ENCODE results near the gene PCGF2.
A peak's percentile ranks its signal among the peaks of the same experiment; 100 is the strongest.

The PCGF2 gene

DNA sequence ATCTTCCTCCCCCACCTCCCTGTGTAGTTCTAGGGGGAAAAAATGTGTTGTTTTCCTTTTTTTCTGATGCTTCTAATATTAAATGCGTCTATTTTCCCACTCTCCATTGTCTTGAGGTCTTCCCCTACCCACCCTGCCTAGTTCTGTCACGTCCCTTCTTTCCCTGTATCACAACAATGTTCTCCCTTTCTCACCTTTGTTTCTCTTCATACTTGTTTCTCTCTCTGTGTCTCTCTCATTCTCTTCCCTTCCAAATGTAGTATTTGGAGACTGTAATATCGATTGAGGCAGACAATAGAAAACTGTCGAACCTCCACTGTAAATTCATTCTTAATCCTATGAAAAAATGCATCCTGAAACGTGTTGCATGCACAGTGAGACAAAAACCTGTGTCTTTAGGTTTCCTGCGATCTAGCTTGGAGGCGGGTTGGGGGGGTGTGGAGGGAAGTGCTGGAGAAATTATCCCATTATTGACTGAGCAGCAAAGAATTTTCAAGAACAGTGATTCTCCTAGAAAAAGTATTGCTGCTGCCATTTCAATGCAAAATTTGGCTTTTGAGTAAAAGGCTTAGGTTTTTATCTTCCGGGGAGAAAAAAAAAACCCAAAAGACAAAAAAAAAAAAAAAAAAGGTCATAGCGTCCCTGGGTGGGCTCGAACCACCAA, 3.1 kb upstream of the PCGF2 start:
- DNase-seq: no peak

DNA sequence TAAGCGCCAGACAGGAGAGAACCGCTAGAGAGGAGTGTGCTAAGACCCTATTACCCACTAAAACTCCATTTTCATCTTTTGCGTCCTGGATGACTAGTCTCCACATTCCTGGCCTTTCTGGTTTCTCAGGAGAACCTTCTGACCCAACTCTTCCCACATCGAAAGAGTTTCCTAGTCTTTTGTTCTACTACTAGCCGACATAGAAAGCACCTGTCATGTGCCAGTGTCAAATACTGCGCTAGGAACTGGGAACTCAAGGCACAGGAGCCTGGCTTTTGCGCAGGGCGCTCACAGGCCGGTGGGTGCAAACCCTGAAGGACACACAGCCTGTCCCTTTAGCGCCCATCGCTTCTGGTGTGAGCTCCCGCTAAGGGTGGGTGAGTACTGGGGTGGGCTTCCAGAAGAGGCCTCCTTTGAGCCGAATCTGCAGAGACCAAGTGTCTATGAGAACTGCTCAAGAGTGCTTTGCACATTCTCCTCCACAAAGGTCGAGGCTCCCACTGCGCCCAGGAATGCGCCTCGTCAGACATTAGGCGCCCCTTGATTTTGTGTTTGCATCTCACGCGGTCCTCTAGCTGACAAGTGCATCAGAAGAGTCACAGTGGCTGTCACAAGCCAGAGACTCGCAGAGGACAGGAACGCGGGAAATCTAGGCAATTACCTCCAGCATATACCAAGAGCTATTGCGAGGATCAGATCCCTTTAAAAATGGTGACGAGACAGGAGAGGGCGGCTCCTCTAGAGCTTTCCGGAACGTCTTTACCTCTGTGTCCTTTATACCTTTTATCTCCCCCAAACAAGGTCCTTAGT, 2.4 kb upstream of the PCGF2 start:
- peak; percentile 58 for DNase-seq

DNA sequence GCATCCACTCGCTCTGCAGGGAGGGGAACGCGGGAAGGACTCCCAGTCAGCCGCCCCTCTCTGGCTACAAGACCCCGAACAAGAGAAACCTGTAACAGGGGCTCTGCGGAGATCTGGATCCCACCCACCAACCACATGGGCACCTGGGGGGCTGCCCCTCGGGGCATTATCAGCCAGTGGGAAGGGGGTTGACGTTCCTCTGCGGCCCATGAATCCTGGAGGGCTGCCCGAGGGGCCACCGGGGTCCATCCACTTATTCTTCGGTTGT, 1.8 kb upstream of the PCGF2 start:
- DNase-seq: no peak

DNA sequence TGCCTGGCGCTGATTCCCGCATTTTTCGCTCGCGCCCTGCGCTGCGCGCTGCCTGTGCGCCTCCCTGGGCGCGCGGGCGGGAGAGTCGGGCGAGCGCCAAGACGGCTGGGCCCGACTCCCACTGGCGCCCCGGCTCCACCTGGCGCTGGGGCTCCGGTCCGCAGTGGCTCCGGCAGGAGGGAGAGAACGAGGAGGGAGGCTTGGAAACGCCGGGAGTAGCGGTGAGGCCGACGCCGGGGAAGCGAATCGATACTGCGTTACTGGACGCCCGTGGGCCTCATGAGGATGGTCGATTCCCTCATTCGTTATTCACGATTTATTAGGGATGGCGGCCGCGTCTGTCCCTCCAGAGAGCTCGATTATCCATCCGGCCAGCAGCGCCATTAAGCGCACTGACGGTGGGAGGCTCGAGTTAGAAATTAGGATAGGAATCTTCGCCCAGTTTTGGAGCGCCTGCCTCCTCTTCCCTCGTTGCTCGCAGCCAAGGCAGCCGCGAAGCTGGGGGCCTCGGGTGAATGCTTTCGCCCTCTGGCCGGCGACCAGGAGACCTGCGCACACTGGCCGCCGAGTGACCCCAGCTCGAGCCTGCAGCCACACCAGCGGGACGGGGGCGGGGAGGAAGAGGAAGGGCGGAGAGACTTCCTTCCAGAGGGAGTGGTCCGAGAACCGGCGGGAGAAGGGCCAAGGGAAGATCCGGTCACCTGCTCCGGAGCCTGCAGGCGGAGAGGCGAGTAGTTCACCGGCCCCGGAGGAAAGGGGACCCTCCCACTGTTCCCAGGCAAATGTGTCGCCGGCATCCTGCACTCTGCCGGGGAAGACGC, 1.3 kb upstream of the PCGF2 start:
- DNase-seq: peak; percentile 46 to 54

DNA sequence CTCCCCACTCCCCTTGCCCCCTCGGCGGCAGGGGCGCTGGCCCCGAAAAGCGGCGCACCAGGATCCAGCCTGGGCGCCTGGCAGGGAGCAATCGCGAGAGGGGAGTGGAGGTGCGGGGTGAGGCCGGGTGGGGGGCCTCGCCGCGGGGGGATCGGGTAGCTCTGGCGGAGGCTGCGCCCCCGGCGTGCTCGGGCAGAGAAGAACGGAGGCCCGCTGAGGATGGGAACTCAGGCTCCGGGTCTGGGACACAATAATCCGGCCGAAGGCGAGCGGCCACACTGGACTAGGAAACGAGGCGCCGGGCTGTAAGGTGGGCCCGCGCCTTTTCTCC, 721 bp upstream of the PCGF2 start:
- no peak for DNase-seq

DNA sequence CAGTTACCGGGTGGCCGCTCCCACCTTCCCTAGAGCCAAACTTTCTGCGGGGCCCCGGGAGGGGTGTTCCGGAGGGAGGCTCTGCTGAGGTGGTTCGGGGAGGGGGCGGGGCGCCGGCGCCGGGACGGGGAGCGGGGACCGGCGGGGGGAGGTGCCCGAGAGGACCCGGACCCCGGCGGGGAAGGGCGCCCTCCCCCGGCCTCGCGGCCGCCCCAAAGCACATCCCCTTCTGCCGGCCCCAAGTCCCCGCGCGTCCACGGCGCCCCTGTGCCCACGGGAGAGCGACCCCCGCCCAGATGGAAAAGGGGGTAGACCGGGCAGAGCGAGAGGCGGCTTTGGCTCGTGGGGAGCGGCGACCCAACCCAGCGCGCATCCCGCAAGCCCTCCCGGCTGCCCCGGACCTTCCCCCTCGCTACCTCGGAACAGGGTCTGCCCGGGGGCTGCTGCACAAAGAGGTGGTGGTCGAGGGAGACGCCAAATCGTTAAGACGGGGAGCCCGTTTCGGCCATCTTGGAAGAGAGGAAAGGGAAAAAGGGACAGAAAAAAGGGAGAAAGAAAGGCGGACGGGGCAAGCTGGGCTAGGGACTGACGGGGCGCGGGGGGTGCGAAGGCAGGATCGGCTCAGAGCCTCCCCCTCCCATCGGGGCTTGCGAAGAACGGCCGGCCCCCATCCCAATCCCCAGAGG, 530 bp downstream of the PCGF2 start:
- peak in 1 of 2 experiments; percentile 38 for DNase-seq

DNA sequence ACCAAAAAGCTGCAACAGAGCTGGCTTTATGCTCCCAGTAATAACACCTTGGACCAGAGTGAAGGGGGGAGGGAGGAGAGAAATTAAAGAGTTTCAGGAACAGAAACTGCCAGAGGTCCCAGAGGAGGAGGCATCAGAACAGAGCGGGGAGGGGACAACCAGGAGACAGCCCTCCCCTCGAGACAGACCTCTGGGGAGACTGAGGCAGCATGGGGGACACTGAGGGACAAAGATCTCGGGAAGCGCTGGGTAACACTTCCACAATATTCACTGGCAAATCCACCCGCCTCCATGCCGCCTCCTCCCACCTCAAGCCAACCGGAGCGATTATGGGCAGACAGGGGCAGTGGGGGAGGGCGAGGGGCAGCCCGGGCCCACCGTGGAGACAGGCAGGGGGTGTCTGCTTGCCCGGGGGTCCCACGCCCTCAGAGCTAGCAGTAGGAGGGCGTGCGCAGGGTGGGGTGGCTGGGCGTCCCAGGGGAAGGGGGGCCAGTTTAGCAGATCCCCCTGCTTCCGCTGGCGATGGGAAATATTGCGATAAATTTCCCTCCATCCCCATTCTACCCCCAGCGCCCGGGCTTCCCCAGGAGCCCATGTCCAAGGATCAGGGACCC, 1.2 kb downstream of the PCGF2 start:
- DNase-seq: no peak

DNA sequence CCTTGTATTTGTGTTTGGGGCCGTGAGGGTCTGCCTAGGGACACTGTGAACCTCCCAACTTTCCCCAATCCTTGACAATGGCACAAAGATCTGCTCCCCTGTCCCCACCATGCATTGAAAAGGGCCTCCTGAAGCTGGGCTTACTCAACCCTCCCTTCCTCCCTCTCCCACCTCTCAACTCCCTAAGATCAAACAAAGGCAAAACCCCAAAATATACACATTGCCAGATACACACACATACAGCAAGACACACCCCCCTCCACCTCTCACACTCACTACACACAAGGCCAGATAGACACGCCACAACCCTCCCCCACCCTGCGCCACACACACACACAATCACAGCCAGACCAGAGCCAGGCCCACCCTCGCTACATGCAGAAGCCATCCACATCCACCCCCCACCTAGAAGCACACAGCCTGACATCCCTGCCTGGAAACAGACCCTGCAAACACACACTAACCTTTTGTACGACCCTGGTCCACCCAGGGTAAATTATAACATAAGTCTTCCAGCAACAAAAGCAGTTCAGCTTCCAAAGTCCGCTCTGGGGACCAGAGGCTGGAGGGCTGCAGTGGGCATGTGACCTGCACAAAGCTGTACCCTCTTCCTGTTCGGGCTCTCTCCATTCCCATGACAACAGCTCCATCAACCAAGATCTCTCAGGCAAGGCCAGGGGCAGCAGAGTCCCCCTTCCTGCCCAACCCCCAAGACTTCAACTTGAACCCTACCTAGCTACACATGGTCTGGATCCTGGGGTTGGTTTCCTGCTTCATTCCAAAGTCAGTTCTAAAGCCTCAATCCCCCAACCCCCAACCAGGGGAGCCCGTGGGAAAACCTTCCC, 1.9 kb downstream of the PCGF2 start:
- DNase-seq: no peak

DNA sequence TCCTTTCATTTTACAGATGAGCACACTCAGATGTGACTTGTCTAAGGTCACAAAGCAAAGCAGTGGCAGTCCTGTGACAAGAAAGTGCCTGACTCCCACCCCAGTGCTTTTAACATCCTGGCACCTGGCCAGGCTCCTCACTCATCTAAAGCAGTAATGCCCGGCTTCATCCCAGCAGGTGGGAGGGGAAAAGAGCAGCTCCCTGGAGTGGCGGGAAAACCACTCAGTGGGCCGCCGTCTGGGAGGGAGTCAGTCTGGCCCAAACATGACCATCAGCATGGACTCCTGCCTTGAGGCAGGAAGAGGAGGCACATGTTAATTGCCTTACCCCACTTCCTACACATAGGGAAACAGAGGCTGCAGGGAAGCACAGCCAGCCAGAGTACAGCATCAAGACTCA, 2.6 kb downstream of the PCGF2 start:
- DNase-seq: no peak

DNA sequence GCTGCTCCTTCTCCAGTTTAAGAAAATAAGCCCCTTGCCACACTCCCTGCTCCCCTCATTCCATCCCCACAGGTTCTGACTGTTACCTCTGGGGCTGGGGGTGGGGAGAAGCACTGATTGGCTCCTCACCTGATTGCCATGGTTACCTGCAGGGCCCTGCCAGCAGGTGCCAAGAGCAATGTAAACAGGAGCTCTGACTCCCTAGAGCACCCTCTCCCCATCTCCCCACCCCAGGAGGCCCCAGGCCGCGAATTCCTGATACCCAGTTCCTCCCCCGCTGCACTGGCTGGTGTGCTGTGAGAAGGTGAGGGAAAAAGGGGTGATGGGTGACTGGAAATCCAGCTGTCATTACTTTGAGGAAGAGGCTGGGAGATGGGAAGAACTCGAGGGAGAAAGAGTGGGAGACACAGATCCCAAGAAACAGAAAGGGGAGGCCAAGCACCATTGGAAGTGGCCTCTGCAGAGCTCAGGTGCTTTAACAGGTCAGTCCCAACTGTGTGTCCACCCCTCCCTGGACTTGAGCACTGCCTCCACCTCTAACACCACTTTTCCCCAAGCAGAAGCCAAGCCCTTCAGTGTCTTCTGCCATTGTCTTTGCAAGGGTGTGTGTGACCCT, 4.5 kb downstream of the PCGF2 start:
- DNase-seq: no peak

DNA sequence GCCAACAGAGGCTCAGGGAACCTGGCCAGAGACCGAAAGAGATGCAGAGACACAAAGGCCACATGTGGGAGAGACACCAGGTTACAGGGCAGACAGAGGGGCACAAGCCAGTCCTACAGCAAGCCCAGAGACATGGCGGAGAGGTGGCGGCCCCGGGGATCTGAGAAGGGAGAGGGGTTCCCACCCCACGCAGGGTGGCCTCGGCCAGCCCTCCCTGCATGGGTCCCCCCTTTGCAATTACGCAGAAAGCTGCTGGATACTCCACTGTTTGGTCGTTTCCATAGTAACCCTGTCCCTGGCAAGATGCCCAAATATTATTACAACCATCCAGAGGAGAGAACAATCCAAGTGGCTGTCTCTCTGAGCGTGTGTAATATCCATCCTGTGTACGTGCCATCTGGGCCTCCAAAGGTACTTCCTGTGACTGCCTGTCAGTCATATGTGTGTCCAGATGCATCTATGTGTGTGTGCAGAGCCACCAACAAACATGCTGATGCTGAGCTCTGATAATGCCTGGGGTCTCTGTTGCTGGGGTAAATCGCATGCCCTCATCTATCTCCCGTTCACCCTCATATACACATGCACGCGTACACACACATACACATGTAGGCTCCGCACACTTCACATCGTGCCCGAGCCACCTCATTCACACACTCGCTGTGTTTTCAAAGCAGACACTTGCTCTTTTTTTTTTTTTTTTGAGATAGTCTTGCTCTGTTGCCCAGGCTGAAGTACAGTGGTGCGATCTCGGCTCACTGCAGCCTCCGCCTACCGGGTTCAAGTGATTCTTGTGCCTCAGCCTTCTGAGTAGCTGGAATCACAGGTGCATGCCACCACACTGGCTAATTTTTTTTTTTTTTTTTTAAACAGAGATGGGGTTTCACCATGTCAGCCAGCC, 5.5 kb downstream of the PCGF2 start:
- DNase-seq: no peak

DNA sequence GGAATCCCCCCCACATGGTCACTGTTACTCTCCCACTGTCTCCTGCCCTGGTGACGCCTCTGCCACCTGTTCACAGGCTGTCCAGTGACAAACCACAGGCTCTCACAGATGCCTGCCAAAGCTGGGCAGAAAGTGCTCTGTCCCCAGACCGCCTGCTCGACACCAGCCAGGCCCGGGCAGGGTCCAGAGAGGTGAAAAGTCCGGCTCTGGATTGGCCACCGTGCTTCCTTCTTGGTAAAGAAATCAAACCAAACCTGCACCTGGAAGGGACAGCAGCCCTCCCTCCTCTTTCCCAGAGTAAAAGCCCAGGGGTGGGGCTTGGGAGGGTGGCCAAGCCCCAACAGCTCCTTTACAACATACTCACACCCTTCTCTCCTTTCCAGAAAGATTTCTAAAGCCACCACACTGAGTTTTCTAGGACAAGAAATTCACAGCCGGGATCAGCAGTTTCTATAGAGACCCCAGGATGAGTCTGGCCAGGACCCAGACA, 6.2 kb downstream of the PCGF2 start:
- DNase-seq: no peak

DNA sequence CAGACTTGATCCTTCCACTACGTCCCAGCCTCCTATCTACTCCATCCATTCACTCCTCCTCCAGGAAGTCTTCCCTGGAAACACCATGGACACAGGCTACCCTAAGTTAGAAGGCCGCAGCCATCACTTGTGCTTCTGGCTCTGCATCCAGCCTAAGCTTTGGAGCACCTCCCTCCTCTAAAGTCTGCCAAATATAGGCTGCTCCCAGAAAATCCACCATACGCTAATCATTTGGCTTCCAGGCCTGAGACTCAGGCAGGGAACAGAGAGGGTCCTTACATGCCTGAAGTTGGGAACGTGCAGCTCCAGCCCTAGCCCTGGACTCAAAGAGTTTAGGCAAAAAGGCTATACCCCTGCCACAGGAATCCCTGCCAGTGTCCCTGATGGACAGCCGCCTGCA, 6.7 kb downstream of the PCGF2 start:
- no peak for DNase-seq

DNA sequence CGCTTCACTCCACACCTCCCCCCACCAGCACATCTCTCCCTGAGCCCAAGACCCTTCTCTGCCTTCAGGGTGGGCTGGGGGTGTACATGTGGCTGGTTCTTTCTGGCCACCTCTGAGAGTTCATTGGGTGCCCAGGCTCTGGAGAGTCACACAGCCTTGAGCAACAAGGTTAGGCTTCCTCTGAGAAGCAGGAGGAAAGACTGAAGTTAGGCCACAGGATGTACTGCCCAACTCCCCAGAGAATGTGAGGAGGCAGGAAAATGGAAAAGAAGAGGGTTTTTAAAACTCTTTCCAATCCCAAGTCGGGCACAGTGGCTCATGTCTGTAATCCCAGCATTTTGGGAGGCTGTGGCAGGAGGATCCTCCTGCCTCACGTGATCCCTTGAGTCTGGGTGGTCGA, 7.3 kb downstream of the PCGF2 start:
- DNase-seq: no peak

DNA sequence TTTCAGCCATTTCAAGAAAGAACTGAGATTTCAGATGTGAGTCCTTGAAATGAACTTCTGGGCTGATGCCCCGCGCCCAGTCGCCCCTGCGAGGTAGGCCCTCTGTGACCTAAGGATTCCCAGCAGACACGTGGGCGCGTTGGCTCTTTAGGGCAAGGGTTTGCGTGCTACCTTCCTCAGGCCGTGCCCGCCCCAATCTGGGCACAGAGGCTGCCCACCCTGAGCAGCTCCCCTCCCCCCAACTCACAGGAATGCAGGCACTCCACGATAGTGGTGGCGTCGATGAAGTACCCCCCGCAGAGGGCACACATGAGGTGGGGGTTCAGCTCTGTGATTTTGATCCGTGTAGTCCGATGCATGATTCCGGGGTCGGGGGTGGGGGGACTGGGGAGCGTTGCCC, 8.1 kb downstream of the PCGF2 start:
- DNase-seq: no peak

DNA sequence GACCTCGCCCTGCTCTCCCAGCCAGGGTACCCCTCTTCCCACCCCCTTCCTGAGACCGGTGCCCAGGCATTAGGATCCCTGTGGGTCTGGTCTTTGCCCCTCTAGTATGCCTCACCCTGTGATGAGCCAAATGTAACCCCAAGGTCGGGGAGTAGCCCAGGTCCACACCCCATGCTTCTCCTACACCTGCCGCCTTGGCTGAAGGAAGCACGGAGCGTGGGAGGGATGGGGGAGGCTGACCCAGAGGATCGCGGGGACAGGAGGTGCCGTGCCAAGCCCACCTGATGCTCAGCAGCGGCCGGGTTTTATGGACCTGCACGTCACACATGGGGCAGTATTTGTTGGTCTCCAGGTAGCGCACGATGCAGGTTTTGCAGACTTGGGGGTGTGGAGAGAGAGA, 8.8 kb downstream of the PCGF2 start:
- no peak for DNase-seq

DNA sequence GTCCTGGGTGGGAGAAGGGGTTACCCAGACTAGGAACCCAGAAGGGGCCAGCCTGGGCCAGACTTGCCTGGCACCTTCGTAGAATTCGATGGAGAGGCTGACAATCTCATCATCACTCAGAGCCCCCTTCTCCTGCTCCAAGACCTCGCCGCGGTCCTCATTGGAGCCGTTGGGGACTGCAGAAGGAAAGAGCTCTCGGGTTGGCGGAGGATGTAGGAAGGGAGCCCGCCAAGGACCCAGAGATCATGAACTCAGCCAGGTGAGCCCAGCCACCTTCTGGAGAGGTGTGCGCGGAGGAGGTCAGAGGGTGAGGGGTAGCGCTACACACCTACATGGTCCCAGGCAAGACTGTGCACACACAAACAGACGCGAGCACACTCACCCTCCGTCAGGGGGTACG, 9.4 kb downstream of the PCGF2 start:
- DNase-seq: no peak

DNA sequence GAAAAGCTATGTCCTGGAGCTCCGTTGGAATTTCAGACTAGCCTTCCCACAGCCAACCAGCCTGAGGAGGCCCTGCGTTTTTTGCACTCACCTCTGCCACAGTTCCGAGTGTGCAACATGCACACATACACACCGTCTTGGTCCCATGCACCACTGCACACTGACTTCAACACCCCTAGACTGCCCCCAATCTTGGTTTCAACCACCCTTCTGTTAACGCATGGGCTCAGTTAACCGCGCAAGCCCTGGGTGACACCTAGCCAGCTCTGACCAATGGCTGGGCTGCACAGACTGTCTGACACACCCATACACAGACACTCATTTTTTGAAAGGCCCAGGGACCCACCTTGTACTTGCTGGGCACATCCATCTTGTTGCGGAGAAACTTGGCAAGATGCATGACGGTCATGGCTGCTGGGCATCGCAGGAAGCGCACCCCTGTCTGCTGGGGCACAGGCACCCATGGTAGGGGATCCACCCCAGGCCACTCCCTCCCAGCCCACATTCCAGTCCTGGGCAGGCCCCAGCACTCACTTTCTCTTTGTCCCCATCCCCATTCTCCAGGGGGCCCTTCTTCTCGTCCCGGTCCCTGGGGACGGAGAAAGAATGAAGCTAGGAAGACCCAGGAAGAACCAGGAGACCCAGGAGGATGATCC, 10.0 kb downstream of the PCGF2 start:
- no peak for DNase-seq

DNA sequence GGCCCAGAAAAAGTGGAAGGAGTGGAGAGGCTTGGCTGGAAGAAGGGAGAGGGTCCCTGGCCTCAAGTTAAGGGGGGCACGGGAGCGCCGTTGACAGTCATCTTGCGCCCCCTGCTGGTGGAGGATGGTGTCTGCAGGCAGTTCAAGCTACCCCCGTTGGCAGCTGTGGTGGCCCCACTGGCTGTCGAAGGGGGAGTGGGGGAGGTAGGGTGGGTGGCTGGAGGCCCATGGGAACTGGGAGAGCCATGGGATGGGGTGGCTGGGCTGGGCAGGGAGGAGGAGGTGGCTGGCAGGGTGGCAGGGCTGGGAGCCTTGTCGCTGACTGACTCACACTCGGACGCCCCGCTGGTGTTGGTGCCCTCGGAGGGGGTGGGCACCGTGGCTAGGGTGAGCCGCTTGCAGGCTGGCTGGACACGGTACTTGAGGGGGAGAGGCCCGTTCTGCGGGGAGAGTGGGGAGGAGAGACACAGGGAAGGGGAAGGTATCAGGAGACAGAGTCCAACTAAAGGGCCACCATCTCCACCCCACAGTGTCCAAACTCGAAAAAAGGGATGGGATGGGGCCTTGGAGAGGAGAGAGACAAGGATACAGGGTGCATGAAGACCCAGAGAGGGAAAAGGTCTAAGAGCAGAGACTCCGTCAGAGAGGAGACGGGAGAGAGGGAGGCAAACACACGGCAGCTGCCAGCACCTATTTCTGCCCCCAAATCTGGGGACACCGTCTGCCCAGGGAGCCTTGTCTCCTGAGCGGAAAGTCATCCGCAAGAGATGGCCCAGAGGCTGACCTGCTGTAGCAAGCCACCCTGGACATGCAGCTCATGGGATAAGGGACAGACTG, 12.8 kb downstream of the PCGF2 start:
- DNase-seq: peak; percentile 84 to 85
